ENCODE data around the gene SWAP70.

GRCh38 chr11:9629064-9629463 lies 34.8 kb upstream of the SWAP70 start:
- no peak for TF ChIP-seq POLR2A (IDR thresholded peaks at IDR 0.05)
- TF ChIP-seq CTCF (IDR thresholded peaks at IDR 0.05): no peak
